Fibroblast of gingiva (primary cell): ENCODE data around the gene VPREB1.
A peak's percentile ranks its signal among the peaks of the same experiment; 100 is the strongest.
"Not testable (repeated sequence)": the region's sequence is repeated elsewhere in the genome, so short reads cannot be mapped to it uniquely, and the experiment has no call there.

ENCODE experiments used
- DNase-seq: peaks from one replicate; pipeline ENCODE4 v3.0.0-alpha.2; 2011; ENCODE audit warnings: low read depth

VPREB1 gene, protein sequence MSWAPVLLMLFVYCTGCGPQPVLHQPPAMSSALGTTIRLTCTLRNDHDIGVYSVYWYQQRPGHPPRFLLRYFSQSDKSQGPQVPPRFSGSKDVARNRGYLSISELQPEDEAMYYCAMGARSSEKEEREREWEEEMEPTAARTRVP

DNA sequence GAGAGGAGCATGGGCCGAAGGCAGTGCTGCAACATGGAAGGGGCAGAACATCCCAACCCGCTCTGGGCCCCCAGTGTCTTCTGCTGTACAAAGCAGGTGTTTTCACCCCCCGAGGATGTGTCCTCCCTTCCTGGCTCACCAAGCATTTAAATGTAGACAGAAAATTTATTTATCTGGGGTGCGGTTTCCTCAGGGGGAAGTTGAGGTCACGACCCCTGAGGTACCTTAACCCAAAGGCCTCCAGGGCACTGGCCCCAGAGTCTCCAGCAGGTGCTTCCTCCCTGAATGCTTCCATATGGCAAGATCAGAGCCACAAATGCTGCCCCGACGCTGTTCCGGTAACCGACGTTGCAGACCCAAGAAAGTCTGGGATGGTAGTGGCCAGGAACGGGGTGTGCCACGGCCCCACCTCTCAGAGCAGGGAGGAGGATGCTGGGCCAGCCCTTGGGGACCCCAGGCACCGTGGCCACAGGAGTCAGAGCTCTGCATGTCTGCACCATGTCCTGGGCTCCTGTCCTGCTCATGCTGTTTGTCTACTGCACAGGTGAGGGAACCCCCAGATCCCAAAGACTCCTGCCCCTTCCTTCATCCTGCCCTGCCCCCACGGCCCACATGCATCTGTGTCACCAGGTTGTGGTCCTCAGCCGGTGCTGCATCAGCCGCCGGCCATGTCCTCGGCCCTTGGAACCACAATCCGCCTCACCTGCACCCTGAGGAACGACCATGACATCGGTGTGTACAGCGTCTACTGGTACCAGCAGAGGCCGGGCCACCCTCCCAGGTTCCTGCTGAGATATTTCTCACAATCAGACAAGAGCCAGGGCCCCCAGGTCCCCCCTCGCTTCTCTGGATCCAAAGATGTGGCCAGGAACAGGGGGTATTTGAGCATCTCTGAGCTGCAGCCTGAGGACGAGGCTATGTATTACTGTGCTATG lies at the start of gene VPREB1:
Gene VPREB1 (plus strand): TSS at position 471 of the 935 bp plus-strand sequence. CDS start 28 bp downstream, at position 499.
- no peak for DNase-seq

DNA sequence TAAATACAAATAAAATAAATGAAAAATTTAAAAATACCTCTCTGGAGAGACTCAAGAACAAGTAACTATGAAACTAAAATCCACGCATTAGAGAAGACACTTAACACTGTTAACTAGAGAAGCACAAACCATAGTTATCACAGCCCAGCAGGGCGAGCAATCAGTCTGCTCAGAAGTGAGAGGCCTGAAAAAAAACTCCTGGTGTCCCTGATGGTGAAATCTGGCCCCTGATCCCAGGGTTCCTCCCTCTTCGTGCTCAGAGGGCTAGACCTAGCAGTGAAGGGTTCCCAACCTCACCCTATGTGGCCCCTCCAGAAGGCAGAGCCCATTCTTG lies 49.7 kb upstream of the VPREB1 start:
- DNase-seq: no peak

DNA sequence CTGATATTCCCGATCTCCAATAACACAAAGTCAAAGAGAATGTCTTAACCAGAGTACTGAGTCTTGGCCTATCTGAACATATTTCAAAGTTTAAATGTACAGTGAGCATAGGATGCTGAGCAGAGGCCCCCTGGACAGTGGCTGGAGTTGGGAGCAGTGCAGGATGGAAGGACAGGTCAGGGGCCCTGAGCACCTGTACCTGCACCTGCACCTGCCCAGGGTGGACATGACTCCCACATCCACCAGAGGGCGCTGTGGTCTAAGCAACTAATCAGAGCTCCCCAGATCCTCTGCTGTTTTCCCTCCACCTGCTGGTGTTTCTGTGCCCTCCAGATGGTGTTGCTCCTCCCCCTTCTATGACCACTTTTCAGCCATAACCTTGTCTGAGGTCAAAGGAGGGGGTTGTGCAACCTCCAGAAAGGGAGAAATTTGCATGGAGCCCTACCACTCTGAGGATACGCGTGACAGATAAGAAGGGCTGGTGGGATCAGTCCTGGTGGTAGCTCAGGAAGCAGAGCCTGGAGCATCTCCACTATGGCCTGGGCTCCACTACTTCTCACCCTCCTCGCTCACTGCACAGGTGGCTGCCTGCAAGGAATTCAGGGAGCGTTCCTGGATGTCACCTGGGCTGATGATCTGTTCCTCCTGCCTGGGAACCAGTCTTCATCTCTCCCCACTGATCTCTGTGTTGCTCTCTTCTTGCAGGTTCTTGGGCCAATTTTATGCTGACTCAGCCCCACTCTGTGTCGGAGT lies 49.1 kb upstream of the VPREB1 start:
- peak; percentile 20 for DNase-seq

DNA sequence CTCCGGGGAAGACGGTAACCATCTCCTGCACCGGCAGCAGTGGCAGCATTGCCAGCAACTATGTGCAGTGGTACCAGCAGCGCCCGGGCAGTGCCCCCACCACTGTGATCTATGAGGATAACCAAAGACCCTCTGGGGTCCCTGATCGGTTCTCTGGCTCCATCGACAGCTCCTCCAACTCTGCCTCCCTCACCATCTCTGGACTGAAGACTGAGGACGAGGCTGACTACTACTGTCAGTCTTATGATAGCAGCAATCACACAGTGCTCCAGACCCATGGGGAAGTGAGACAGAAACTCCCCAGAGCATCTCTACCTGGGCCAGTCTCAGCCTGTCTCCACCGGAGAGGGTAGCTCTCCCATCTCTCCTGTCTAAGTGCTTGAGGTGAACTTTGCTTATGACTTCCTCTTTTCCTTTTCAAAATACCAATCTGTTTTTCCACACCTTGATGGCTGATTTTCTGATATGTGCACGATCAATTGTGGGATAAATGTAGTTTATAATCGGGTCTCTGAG lies 48.5 kb upstream of the VPREB1 start:
- DNase-seq: no peak

DNA sequence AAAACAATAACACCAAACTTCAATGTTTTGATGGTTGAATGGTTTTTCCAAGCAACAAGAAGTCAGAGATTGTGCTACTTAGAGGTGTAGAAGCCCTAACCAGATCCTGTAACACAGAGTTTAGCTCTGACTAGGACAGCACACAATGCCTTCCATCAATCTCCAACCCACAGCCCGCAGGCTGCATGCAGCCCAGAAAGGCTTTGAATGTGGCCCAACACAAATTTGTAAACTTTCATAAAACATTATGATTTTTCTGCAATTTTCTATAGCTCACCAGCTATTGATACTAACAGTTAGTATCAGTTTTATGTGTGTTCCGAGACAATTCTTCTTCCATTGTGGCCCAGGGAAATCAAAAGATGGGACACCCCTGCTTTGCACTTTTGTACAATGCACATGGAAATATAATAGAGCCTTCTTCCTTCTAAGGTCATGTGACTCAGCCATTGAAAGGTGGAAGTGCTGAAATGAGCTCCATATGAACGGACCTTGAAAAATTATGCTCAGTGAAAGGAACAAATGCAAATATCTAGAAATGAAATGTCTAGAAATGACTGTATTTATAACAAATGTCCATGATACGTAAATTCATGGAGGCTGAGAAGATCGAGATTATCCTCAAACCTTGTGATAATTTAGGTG lies 47.6 kb upstream of the VPREB1 start:
- no peak for DNase-seq

DNA sequence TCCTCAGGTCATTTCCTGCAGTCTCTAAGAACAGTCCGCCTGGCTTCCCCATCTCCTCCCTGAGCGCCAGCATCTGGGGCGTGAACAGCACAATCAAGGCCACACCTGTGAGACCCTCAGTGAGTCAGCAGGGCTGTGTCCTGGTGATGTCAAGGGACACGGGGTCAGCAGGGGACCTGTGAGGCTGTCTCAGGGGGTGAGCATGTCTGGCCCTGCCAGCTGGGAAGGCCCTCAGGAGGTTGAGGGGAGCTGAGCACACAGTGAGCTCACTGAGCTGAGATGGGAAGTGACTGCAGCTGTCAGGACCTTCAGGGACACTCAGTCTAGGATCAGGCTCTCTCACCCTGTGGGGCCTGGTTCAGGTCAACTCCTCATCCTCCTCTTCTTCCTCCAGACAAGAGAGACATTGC lies 46.6 kb upstream of the VPREB1 start:
- no peak for DNase-seq

DNA sequence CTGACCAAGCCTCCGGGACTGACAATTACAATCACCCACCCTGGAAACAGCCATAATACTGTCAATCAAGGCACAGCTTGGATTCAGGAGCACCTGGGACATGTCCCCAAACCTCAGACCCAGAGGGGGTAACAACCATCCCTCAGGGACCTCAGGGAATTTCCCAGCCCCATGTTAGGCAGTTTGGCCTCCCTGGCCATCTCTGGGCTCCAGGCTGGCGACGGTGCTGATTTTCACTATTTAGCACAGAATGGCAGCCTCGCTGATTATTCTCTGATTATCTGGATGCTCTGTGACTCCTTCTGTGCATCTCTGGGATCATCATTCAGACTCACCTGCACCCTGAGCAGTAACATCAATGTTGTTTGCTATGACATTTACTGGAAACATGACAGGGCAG lies 45.8 kb upstream of the VPREB1 start:
- no peak for DNase-seq

DNA sequence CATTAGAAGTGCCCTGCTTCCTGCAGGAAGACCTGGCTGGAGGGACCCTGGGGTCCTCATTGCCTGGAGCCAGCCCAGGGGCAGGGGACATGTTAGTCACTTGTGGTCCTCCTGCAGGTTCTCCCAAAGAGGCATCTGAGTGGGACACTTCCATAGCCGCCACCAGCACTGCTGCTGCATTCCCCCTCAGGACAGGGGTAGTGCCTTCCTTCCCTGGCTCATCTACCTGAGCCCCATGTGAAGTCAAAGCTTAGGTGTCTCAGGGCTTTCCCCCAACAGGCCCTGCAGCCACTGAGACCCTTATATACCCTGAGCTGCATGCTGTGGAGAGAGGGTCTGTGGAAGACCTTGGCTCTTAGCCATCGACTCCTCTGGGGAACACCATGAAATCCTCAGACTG lies 45.0 kb upstream of the VPREB1 start:
- DNase-seq: no peak

DNA sequence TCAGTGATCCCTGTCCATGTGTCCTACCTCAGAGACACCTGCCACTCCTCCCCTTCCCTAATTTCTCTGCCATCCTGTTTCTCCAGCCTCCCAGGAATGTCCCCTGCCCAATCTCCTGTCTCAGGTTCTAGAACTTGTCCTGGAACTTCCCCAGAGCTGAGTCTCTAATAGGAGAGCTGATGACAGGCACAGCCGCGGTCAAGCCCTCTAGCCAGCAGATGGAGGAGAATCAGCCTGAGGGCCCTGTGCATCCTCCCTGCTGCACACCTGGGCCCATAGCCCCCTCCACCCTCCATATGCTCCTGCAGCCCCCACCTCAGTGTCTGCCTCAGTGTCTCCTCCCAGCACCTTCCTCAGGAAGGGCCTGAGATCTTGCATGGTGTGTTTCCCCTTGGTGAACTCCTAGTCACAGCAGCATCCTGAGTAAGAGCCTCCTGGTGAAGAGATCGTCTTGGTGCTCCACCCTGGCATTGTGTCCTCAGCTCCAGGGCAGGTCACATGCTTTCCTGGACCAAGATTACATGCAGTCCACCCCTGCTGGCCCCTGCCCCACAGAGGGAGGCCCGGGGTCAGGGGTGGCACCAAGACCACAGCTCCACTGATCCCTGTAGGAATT lies 43.9 kb upstream of the VPREB1 start:
- DNase-seq: no peak

DNA sequence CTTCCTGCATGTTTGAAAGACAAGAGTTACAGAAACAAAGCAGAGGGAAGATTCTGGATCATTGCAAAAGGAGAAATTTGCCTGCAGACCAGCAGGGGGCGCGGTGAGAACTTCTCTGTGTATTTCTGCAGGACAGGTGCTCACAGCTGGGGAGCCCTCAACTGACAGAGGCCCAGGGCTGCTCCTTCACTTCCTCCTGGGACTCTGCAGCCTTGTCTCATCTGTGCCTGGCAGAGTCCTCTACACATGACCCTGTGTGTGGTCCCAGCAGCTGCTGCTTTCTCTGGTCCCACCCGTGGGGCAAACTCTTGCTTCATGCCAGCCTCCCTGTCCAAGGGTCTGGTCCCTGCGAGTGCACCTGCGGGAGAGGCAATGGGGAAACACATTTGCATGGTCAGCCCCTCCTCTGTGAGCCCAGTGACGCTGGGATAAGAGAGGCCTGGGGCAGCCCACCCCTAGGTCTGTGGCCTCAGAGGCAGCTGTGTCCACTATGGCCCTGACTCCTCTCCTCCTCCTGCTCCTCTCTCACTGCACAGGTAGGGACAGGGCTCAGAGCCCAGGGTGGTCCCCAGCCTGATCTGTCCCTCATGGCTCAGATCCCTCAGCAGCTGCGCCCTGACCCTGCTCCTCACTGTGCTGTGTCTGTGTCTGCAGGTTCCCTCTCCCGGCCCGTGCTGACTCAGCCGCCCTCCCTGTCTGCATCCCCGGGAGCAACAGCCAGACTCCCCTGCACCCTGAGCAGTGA lies 43.2 kb upstream of the VPREB1 start:
- peak; percentile 10 for DNase-seq

DNA sequence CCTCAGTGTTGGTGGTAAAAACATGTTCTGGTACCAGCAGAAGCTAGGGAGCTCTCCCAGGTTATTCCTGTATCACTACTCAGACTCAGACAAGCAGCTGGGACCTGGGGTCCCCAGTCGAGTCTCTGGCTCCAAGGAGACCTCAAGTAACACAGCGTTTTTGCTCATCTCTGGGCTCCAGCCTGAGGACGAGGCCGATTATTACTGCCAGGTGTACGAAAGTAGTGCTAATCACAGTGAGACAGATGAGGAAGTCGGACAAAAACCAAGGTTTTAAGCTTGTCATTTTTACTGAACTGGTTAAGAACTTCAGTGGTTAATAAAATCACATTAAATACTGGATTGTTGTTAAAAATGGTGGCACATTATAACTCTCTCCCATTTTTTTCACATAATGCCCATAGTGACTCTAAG lies 42.6 kb upstream of the VPREB1 start:
- no peak for DNase-seq

DNA sequence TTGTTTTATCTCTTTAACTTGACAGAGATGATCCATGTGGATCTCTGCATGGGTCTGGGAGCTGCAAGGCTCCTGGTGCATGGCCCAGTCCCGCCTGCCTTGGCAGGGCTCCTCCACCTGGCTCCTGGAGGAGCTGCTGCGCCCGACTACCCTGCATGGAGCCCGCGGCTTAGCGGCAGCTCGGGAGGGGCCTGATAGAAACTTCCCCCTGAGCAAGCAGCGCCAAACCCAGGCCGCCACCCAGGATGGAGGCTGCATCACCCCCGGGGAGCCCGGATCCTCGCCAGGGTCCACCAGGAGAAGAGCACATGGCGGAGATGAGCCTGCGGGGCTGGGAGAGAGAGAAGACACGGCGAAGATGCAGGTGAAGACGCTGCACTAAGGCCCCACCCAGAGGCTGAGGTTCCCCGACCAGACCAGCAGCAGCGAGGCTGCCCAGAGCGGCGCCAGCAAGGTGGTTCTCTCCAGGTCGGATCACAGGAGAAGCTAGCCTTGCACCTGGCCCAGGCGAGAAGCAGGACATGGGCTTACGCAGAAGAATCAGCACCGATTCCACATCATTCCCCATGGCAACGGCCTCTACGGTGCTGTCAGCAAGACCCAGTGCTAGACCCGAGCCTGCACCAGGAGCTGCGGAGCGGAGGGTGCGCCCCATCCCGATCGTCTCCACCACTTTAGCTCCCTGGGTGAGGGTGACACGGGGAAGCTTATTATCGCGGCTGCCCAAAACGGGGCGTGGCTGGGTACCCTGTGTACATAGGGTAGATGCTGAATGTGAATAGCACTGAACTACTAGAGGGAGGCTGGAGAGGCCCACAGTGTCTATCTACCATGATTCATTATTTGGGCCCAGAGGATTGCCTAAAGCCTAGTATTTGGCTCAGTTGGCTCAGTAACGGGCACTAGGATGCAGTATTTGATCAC lies 41.3 kb upstream of the VPREB1 start:
- no peak for DNase-seq

DNA sequence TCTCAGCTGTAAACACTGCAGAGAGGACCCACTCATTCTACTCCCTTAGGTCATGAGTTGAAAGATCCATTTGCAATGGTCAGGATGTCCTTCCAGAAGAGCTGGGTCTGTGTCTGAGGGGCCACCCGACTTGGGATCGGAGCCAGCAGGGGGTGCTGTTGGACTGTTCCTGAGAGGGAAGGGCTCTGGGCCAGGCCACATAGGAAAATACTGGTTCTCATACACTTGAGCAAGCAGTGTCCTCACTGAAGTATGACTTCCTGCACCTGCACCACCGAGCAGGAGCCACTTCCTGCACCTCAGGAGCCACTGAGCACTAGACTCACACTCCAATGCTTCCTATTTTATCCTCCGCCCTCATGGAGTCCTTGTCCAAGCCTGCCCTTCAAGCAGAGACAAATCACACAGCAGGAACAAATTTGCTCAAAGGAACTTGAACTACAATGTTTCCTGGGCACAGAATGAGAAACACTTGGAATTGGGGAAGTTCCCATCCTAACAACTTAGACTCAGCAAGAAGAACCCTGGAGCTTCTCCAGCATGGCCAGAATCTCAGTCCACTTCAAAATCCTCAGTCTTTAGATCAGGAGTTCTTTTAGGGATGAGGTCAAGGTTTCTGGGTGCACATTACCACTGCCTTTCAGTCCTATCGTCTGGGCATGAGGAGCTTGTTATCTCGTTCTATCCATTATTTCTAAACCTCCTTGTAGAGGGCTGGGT lies 36.6 kb upstream of the VPREB1 start:
- peak; percentile 51 for DNase-seq

DNA sequence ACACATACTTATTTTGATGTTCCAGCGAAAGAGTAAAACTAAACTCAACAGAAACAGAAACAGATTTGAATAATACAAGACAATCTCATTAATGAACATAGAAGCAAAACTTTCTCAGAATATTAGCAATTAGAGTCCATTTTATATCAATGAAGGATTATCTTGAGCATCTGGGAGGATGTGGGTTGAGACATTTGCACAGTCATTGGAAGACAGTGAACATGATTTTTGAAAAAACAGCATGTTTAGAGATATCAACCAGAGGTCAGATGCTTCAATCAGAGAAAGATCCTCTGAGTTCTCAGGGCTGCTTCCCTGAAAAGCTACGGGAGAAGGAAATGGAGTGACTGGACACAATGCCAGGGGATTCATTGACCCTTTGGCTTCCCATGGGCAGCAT lies 35.9 kb upstream of the VPREB1 start:
- no peak for DNase-seq

DNA sequence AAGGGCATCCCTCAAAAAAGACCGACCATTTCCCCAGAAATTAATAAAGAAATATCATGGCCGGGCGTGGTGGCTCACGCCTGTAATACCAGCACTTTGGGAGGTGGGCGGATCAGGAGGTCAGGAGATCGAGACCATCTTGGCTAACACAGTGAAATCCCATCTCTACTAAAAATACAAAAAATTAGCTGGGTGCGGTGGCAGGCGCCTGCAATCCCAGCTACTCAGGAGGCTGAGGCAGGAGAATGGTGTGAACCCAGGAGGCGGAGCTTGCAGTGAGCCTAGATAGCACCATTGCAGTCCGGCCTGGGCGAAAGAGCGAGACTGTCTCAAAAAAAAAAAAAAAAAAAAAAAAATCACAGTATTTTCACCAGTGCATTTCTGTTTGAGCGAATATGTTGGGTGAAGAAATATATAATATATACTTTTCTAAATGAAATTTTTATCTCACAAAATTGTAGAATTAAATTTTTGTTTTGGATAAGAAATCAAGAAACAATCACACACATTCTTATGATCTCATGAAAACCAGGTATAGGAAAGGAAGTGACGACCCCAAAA lies 35.4 kb upstream of the VPREB1 start:
- not testable (repeated sequence) for DNase-seq

DNA sequence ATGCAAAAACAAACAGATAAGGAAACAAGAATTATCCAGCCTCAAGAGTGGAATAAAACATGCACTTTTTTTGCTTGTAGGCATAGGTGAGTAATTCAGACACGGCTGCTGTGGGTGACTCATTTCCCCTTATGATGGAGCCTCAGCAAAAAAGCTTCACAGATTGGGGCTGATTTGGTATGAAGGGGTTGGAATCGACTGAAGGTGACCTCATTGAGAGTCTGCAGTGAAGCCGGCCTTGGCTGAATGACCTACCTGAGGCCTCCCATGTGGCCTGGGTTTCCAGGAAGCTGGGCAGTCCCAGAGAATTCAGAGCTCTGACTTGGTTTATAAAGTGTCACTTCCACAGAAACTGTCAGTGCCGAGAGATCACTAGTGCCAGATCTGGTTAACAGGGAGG lies 34.2 kb upstream of the VPREB1 start:
- DNase-seq: no peak

DNA sequence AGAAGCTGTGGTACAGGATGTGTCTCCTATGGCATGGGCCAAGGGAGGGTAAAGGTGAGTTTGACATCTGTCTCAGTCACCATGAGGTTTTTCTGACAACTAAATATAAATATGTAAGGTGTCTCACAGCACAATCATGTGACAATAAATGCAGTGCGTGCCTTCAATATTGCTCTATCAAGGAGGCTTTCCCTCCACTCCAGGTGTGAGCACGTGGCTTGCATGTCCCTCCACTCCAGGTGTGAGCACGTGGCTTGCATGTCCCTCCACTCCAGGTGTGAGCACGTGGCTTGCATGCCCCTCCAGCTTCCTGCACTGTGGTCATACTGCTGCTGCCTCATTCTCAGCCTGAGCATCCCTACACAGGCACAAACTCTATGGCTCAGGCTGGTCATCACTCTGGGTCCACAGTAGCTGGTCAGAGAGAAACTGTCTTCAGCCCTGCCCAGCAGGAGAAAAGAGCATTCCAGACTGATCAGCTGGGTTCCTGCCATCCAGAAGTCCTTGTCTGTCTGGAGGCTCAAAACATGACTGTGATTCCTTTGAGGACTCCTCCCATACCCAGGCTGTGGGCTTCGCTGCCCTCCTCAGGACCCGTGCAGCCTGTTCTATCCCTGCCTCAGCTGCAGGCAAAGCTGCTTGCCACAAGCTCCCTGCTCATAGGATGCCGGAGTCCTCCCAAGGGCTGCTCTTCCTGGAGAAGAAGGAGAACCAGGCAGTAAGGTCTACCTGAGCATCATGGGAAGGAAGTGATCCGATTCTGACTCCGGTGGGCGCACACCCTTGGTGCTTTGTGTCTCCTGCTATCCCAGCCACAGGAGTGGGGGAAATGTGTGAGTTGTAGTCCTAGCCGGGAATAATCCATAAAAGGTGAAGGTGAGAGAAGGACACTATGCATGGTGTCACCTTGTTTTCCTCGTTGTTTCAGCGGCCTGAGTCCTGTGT lies 33.4 kb upstream of the VPREB1 start:
- no peak for DNase-seq

DNA sequence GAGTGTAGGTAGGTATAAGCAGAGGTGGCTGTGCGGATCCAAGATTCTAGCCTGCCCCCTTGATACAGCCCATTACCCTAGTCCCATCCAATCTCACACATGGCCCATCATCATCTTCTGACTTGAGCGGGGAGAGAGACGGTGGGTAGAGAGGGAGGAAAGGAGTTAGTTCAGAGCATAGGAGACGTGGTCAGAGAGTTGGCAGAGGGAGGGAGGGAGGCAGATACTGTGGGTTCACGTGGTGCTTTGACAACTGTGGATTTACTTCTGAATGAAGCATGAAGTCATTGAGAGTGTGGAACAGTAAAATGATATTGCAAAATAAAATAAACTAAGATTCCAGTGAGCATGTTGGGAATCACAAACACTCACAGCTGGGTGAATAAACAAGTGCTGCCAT lies 31.4 kb upstream of the VPREB1 start:
- no peak for DNase-seq
